Left lobe of liver (tissue), 2 donors: Measurements from ENCODE around the gene DERL3. TPM values are rescaled to one million over a fixed set of nuclear protein-coding genes. Genes with fewer than 3 reads are reported as not detected.

Source experiments
- ATAC-seq: fragments of 200-7000 bp; cut with Tn5 transposase; one replicate; pipeline ENCODE4 v1.9.1; 2020; ENCODE audit warnings: mild to moderate bottlenecking, moderate library complexity
- DNase-seq: peaks from one replicate; pipeline ENCODE4 v3.0.0-alpha.2; 2020; ENCODE audit warnings: low spot score
- total RNA-seq: library from RNA; stranded (reverse); gene quantifications from one replicate; pipeline ENCODE4 v1.2.1, GENCODE V29; 2021
- donor health status: DM: no; HTN: no; CAD: no; lungs with moderate emphysema.
- donor health status: DM: no; HTN: yes; CAD: no.

DERL3 gene
- total RNA-seq, 1 donor from 2014 or later = 4.7 TPM

DNA sequence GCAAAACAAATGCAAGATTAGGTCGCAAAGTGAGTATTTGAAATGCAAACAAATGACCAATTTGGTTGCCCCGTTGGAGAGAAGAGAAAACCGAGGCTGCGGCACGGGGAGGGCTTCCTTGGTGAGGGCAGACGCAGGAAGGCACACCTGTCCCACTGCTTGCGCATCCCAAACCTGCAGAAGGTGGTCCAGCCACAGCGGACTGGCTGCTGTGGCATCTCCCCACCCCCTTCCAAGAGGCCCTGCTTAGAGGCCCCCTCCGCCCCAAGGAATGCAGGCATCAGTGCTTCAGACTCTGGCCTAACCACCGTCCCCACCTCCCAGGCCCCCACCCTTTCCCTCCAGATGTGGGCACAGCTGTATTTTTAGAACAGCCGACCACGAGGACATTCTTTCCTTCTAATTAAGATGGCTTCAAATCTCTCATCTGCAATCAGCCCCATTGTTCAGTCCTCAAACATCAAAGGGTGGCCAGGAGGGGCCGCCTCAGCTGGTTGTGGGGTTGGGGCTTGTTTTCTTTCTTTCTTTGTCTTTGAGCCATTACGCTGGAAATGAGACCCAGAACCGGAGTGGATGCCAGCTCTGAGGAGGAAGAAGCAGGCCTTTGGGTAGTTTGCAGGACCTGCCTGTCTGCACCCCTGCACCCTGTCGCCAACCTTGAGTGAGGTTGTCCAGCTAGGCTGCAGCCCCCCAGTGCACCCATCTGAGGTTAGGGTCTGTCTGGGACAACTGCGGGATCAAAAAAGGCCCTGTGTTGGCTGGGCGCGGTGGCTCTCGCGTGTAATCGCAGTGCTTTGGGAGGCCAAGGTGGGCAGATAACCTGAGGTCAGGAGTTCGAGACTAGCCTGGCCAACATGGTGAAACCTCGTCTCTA is 9.4 kb upstream of the DERL3 start:
- DNase-seq = no peak
- ATAC-seq = no peak

GRCh38 chr22:23847310-23847920 is 8.6 kb upstream of the DERL3 start:
- DNase-seq (no peak), ATAC-seq (no peak)

DNA sequence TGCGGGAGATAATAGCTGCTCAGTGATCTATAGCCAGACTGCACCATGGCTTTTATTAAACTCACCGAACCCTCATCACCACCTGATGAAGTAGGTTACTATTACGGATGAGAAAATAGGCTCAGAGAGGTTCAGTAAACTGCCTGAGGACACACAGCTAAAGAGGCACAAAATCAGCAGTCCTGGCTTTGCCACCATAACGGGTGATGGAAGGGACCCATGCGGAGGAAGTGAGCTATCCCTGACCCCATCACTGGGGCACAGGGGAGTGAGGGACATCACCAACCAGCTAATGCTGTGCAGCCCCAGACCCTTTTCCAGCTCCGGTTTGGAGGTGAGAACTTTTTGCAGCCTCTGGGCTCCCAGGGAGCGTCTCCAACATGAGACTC is 7.3 kb upstream of the DERL3 start:
- ATAC-seq (no peak), DNase-seq (no peak)

DNA sequence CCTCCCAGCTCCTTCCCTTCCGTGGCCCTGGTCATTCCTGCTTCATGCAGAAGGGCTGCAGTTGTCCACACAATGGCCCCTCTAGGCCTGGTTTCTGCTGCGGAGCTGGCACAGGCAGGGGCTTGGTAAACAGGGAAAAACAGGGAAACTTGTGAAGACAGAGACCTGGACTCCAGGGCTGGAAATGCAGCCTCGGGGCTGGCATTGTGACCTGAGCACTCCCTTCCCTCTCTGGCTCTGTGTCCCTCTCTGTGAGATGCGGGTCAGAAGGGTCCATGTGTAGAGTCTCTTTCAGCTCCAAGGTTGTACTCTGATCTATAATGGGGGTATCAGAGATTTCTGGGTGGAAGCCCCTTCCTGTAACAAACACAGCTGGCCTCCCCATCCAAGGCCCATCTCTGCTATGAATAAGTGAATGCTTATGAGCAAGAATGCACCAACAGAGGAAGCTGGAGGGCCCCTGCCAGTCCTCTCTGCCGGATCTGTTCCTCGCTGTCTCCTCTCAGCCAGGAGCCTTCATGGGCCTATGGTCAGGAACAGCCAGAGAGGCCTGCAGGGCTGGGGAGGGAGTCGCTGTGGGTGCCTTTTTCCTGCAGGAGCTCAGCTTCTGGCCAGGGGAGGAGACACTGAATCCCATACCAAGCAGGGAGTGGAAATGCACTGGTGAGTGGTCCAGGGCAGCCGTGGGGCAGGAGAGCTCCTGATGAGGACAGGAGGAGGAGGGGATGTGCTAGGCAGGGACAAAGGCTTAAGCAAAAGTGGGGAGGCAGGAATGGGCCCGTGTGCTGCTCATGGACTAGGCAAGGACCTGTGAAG is 6.7 kb upstream of the DERL3 start:
- DNase-seq (no peak), ATAC-seq (no peak)

DNA sequence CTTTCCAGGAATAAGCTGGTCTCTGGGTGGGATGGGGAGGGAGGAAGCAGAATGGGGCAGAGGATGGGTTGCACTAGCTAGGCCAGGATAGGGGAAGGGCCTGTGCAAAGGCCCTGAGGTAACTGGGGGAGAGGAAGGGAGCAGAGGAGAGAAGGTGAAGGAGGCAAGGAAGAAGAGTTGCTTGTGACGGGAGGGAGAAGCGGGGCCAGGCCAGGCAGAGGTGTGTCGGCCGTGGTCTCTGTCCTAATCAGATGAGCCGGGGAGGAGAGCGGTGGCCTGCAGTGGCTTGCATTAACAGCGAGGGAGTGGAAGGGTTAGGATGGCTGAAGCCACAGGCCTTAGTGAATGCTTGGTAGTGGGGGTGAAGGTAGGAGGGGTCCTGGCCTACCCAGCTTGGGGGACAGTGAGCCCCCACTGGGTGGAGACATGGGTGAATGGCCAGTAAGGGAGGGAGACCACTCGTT is 6.0 kb upstream of the DERL3 start:
- DNase-seq (no peak), ATAC-seq (no peak)

DNA sequence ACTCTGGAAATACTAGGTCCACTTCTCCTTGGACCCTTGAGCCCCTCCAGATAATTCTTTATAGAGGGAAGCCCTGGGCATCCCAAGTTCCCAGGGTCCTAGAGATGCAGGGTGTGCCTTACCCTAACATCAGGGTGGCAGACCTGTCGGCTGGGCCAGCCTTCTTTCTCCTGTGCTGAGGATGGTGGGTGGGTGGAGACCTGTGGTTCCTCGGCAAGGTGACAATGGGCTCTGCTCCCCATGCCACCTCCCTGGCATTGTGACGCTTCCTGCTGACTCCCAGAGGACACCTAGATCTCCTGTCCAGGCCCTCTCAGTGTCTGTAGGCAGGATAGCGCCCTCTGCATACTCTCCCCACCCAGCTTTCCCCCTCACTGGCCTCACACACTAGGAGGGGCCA is 3.8 kb upstream of the DERL3 start:
- DNase-seq = no peak
- no peak for ATAC-seq

DNA sequence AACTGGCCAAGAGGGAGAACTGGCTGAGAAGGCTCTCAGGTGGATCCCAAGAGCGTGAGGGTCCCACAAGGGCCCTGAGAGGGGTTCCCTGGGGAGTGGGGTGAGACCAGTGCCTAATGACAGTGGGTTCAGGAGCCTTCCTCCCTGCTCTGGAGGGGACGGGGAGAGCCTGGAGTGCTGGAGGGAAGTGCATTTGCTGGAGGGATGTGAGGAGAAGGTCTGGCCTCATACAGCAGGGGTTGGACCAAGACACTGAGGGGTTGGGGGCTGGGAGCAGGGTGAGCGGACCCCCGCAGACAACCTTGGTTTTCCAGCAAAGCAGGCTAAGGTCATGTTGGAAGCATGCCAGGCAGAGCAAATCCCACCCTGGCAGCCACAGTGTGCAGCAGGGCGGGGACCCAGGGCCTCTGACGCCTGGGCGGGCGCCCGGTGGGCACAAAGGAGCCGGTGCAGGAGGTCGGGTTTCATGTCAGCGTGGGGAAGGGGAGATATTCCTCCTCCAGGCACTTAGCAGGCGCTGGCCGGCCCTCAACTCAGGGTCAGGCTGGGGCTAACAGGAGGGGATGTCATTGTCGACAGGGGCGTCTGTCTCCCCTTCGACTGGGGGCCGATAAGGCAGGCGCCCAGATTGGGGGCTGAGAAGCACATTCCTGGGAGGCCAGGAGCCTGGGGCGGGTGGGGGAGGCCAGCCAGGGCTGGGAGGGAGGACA is 3.1 kb upstream of the DERL3 start:
- DNase-seq = no peak
- ATAC-seq = no peak

DNA sequence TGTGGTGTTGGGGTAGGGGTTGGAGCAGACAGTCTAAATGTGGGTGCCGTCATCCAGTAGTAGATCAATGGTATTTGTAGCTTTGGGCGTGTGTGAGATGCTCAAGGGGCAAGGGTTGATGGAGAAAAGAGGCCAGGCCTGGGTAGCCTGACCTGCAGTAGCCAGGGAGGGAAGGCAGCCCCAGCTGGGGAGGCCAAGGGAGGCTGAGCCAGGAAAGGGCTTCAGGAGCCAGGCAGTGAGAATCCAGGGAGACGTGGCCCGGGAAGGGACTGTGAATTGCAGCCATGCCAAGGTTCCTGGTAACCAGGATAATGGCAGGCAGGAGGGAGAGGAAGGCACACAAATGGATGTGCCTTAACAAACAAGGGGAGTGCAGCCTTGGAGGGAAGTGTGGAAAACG is 2.5 kb upstream of the DERL3 start:
- DNase-seq = no peak
- no peak for ATAC-seq

GRCh38 chr22:23840026-23840425 is 1.2 kb upstream of the DERL3 start:
- ATAC-seq = no peak
- no peak for DNase-seq

GRCh38 chr22:23837911-23838680 is 710 bp downstream of the DERL3 start:
- no peak for DNase-seq

DNA sequence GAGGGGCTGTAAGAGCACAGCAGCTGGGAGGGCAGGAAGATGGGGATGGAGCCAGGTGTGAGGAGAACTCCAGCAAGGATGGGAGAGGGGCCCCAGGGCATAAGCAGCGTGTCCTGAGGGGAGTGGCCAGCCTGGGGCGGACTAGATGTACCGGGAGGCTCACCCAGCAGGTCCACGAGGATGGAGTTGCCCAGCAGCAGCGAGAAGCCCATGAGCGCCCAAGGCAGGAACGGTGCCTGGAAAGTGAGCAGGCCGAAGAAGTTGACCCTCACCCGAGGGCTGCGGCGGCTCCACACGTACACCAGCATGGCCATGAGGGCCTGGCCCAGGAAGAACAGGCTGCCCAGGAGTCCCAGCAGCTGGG is 1.3 kb downstream of the DERL3 start:
- ATAC-seq (no peak), DNase-seq (no peak)

More at GRCh38 chr22:23837911-23838680, 710 bp downstream of the DERL3 start:
- ATAC-seq = no peak

- ATAC-seq (no peak), DNase-seq (no peak)
Observed at GRCh38 chr22:23836692-23837495, 1.9 kb downstream of the DERL3 start.

DNA sequence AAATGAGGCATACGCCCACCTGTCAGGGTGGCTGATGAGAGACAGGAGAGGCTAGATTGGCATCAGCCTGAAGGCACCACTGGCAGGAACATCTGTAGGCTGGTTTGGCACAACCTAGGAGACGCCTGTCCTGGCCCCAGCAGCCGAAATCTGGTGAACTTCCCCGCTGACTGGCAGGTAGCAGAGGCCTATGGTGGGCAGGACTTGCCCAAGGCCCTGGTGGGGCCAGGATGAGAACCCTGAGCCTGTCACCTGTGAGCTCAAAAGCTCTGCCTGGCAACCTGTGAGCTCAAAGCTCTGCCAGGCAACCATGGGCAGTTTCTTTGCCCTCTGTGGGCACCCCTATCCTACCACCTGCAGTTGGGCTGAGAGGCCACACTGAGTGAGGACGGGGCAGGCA is 2.5 kb downstream of the DERL3 start:
- no peak for DNase-seq
- ATAC-seq = no peak

DNA sequence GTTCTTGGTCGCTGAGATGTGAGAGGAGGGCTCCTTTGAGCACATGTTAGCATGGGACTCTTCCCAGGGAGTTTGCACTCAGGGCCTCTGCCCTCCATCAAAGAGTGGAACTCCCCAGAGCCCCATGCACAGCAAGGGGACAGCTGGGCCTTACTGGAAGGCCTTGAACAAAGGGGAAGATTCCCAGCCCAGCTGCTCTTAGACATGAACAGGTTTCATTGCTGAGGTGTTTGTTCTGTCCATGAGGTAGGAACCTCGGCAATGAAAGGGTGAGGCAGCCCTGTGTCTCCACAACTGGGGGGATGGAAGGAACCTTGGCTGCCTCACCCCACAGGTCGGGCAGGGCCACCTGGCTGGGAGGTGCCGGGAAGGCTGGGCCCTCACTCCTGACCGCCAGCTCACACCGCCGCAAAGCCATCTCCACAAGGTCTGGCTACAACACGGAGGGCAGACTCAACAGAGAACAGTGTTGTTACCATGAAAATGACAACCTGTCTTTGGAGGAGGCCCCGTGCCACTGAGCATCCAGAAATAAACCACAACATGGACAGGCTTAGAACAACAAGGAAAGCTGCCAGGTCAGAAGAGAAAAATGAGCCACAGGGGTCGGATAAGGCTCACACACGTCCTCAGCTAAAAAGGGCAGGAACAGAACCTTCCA is 3.2 kb downstream of the DERL3 start:
- ATAC-seq (no peak), DNase-seq (no peak)

DNA sequence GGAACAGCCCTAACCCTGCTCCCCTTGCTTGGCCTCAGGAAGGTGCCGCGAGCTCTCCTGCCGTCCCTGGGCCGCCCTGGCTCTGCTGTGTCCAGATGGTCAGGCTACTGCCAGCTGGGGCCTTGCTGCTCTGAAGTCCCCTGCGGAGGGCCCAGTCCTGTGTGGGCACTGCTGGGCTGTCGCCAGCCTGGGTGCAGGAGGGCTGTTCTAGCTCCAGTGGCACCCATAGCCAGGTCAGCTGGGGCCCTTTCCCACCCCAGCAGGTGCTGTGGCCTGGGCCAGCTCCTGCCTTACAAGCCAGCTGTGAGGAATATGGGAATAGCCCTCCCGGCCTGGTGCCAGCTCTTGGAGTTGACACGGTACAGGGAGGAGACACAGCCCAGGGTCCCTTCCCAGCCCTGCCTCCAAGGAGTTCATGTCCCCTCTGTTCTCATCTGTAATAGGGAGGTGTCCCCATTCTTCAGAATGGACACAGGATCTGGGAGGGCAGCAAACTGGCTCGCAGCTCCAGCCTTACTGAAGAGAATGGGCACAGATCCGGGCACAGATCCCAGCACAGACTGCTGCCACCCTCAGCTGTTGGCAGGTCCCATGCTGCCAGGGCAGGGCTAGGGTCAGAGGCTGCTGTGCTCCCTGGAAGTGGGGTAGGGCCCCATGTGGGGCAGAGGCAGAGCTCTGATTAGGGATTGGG is 3.9 kb downstream of the DERL3 start:
- DNase-seq (peak; percentile 70), ATAC-seq (peak; percentile 60)

DNA sequence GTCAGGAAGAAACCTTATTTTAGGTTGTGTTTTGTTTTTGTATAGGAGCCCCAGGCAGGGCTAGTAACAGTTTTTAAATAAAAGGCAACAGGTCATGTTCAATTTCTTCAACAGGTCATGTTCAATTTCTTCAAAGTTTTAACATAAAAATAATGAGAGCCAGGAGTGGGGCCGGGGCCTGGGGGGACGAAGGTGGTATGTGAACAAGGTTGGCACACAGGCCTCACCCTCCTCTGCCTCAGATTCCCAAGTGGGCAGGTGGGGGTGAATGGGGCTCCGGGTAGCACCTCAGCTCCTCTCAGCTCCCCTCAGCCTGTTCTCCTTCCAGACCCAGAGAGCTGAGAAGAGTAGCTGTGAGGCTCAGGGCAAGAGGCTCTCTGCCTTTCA is 4.4 kb downstream of the DERL3 start:
- no peak for DNase-seq
- no peak for ATAC-seq

- ATAC-seq (no peak), DNase-seq (no peak)
Observed at GRCh38 chr22:23833911-23834317, 4.9 kb downstream of the DERL3 start.

- ATAC-seq = no peak
- no peak for DNase-seq
Observed at GRCh38 chr22:23833017-23833751, 5.6 kb downstream of the DERL3 start.
